Esophagus muscularis mucosa (tissue), 4 donors: ENCODE results near the gene NR1I3.

Experiments used
- EP300 ChIP-seq: sonication (generic); formaldehyde crosslinking; IDR thresholded peaks from one replicate; pipeline ENCODE4 v1.6.1; 2017; ENCODE audit warnings: antibody characterized with exemption
- POLR2A ChIP-seq: fragments of 450-650 bp; IDR thresholded peaks from one replicate; pipeline ENCODE4 v1.6.1; 2017; ENCODE audit warnings: antibody characterized with exemption, moderate library complexity, mild to moderate bottlenecking, low read depth
- TF ChIP-seq, protein P1 (sequence below), 3 experiments: fragments of 200-600 bp in 2 of 3; fragments of 450-650 bp in 1 of 3; sonication (generic) in 2 of 3; IDR thresholded peaks; one replicate each; pipeline ENCODE4 v1.5.1; 2017 to 2019; ENCODE audit warnings: antibody characterized with exemption in 3 of 3, mild to moderate bottlenecking in 2 of 3, moderate library complexity in 1 of 3

DNA sequence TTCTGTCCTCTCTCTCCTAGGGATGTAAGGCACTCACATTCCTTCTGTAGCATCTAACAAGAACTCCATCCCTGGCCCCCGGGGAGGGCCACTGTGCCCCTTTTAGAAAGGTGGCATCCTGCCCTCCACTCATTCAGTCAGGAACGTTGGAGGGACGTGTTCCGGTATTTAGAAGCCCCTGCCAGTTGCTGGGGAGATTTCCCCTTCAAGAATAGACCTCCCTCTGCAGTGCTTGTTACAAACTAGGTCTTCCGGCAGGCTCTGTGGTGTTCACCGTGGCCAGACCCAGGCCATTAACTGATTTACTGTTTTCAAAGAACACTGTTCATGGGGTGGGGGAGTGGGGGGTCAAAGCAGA, 21.3 kb upstream of the NR1I3 start:
- TF ChIP-seq, protein P1, sequence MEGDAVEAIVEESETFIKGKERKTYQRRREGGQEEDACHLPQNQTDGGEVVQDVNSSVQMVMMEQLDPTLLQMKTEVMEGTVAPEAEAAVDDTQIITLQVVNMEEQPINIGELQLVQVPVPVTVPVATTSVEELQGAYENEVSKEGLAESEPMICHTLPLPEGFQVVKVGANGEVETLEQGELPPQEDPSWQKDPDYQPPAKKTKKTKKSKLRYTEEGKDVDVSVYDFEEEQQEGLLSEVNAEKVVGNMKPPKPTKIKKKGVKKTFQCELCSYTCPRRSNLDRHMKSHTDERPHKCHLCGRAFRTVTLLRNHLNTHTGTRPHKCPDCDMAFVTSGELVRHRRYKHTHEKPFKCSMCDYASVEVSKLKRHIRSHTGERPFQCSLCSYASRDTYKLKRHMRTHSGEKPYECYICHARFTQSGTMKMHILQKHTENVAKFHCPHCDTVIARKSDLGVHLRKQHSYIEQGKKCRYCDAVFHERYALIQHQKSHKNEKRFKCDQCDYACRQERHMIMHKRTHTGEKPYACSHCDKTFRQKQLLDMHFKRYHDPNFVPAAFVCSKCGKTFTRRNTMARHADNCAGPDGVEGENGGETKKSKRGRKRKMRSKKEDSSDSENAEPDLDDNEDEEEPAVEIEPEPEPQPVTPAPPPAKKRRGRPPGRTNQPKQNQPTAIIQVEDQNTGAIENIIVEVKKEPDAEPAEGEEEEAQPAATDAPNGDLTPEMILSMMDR (IDR thresholded peaks at IDR 0.05): no peak
- TF ChIP-seq EP300 (no peak), POLR2A (no peak)
